IMR-90 (cell line): ENCODE measurements around the gene GALNT14. TPM values are rescaled to one million over a fixed set of nuclear protein-coding genes. Genes with fewer than 3 reads are reported as not detected.

Source experiments
- ATAC-seq: fragments of 200-7000 bp; cut with Tn5 transposase; 2 replicates; pipeline ENCODE4 v1.9.1; 2020; ENCODE audit warnings: low read depth, mild to moderate bottlenecking, moderate library complexity
- BruUV-seq: library from RNA; stranded (reverse); fragments of 400-500 nt; replicated peaks from 2 replicates; lab custom pipeline; 2021; lab: Mats Ljungman, UMichigan
- CTCF ChIA-PET: fragments of 300-600 bp; formaldehyde crosslinking; extraction: SDS; loops from one replicate; lab custom pipeline; 2021; ENCODE audit warnings: antibody characterized with exemption; lab: Yijun Ruan, JAX
- POLR2A ChIA-PET: fragments of 300-600 bp; sonication (Branson Sonifier 250); formaldehyde crosslinking; loops from one replicate; lab custom pipeline; 2022; ENCODE audit warnings: antibody characterized with exemption; ENCODE audit not compliant: unreplicated experiment; lab: Charles Lee
- DNase-seq: peaks from one replicate; pipeline ENCODE4 v3.0.0; 2013
- H2AFZ ChIP-seq: replicated peaks from 2 replicates; pipeline ENCODE3; 2013; ENCODE audit warnings: low read length, mild to moderate bottlenecking; ENCODE audit not compliant: poor library complexity
- H2AK5ac ChIP-seq: 2 replicates; pipeline ENCODE4 v1.6.1; 2013; ENCODE audit warnings: low read depth, low read length, inconsistent platforms
- H2AK9ac ChIP-seq: replicated peaks from 2 replicates; pipeline ENCODE3; 2013; ENCODE audit warnings: mild to moderate bottlenecking, low read depth, low read length, moderate library complexity; ENCODE audit not compliant: poor library complexity
- H2BK120ac ChIP-seq: 2 replicates; pipeline ENCODE4 v1.6.1; 2013; ENCODE audit warnings: low read depth, low read length, inconsistent platforms
- H2BK15ac ChIP-seq: 3 replicates; pipeline ENCODE4 v1.6.1; 2013; ENCODE audit warnings: low read depth, low read length, inconsistent platforms
- H2BK20ac ChIP-seq: 2 replicates; pipeline ENCODE4 v1.6.1; 2013; ENCODE audit warnings: low read depth, mild to moderate bottlenecking, inconsistent platforms, low read length, moderate library complexity
- H2BK5ac ChIP-seq: 2 replicates; pipeline ENCODE4 v1.6.1; 2013; ENCODE audit warnings: mild to moderate bottlenecking, low read depth, low read length, inconsistent platforms; ENCODE audit not compliant: poor library complexity, severe bottlenecking
- H3K14ac ChIP-seq: replicated peaks from 2 replicates; pipeline ENCODE4 v1.6.1; 2013; ENCODE audit warnings: low read depth, low read length, inconsistent platforms
- H3K18ac ChIP-seq: 2 replicates; pipeline ENCODE4 v1.6.1; 2013; ENCODE audit warnings: low read depth, low read length, control low read depth
- H3K23ac ChIP-seq: 2 replicates; pipeline ENCODE4 v1.6.1; 2013; ENCODE audit warnings: low read depth, low read length, inconsistent platforms
- H3K27ac ChIP-seq: 2 replicates; pipeline ENCODE4 v1.5.1; 2013; ENCODE audit warnings: mild to moderate bottlenecking, control low read depth, low read length; ENCODE audit not compliant: insufficient read depth
- H3K27me3 ChIP-seq: 2 replicates; pipeline ENCODE4 v1.6.1; 2013; ENCODE audit warnings: low read length; ENCODE audit not compliant: control insufficient read depth, insufficient read depth
- H3K36me3 ChIP-seq: 2 replicates; pipeline ENCODE4 v1.6.1; 2013; ENCODE audit warnings: low read length, mixed read lengths; ENCODE audit not compliant: control insufficient read depth, insufficient read depth
- H3K4ac ChIP-seq: 2 replicates; pipeline ENCODE4 v1.6.1; 2013; ENCODE audit warnings: low read depth, low read length, inconsistent platforms
- H3K4me1 ChIP-seq: 2 replicates; pipeline ENCODE4 v1.6.1; 2013; ENCODE audit warnings: low read length, mixed read lengths; ENCODE audit not compliant: control insufficient read depth, insufficient read depth
- H3K4me2 ChIP-seq: 2 replicates; pipeline ENCODE4 v1.6.1; 2013; ENCODE audit warnings: low read depth, mild to moderate bottlenecking, control low read depth, low read length, moderate library complexity
- H3K4me3 ChIP-seq: 2 replicates; pipeline ENCODE4 v1.5.1; 2013; ENCODE audit warnings: low read depth, mild to moderate bottlenecking, control low read depth, low read length, moderate library complexity; ENCODE audit not compliant: insufficient read depth
- H3K56ac ChIP-seq: 2 replicates; pipeline ENCODE4 v1.6.1; 2013; ENCODE audit warnings: low read length, inconsistent platforms; ENCODE audit not compliant: insufficient read depth; ENCODE audit errors: extremely low read depth
- H3K79me1 ChIP-seq, 2 experiments: 2 replicates each; pipeline ENCODE4 v1.6.1; 2013; ENCODE audit warnings: low read length in 2 of 2, inconsistent platforms in 1 of 2, low read depth in 1 of 2
- H3K9ac ChIP-seq: 2 replicates; pipeline ENCODE4 v1.6.1; 2013; ENCODE audit warnings: low read depth, low read length, control low read depth
- H3K9me1 ChIP-seq: 2 replicates; pipeline ENCODE4 v1.6.1; 2013; ENCODE audit warnings: low read length, inconsistent platforms; ENCODE audit not compliant: insufficient read depth
- H3K9me3 ChIP-seq: 2 replicates; pipeline ENCODE4 v1.6.1; 2013; ENCODE audit warnings: low read length; ENCODE audit not compliant: control insufficient read depth, insufficient read depth
- H4K20me1 ChIP-seq: 2 replicates; pipeline ENCODE4 v1.6.1; 2013; ENCODE audit warnings: low read length, inconsistent platforms; ENCODE audit not compliant: insufficient read depth
- H4K5ac ChIP-seq: 2 replicates; pipeline ENCODE4 v1.6.1; 2013; ENCODE audit warnings: mild to moderate bottlenecking, low read depth, low read length, control low read depth
- H4K8ac ChIP-seq, 2 experiments: 2 replicates each; pipeline ENCODE4 v1.6.1; 2013; ENCODE audit warnings: low read depth in 2 of 2, low read length in 2 of 2, control low read depth in 1 of 2, inconsistent platforms in 1 of 2
- H4K91ac ChIP-seq: 2 replicates; pipeline ENCODE4 v1.6.1; 2013; ENCODE audit warnings: low read depth, low read length, inconsistent platforms; ENCODE audit not compliant: insufficient read depth
- BHLHE40 ChIP-seq: fragments of 150-350 bp; IDR thresholded peaks from 2 replicates; pipeline ENCODE4 v1.6.1; 2016; ENCODE audit warnings: mild to moderate bottlenecking, low read depth, low read length
- CTCF ChIP-seq: conservative IDR thresholded peaks from 2 replicates; pipeline ENCODE4 v1.5.1; 2012; ENCODE audit warnings: mild to moderate bottlenecking, low read depth, low read length, improper control_type of control experiment
- WGBS, 2 experiments: methylation state at CpG; one replicate each; pipeline versions ENCODE4 v1.1.5 to v1.1.7; 2013; ENCODE audit warnings: missing lambda C conversion rate in 2 of 2; ENCODE audit not compliant: insufficient read length in 1 of 2; ENCODE audit errors: extremely low coverage in 2 of 2; 5-methylcytosine and 5-hydroxymethylcytosine counted together
- dilution Hi-C: fragments of 300-500 bp; cut with HindIII; formaldehyde crosslinking; loops from one replicate; pipeline ENCODE4 v1.14.3; 2018; ENCODE audit warnings: low sequenced_read_pairs; ENCODE audit not compliant: unreplicated experiment
- in situ Hi-C: fragments of 300-500 bp; cut with MboI; formaldehyde crosslinking; loops from 3 replicates; pipeline ENCODE4 v1.14.3; 2019; ENCODE audit warnings: low sequenced_read_pairs, inconsistent platforms, mixed read lengths
- intact Hi-C: fragments of 100-400 bp; cut with micrococcal nuclease; formaldehyde crosslinking; loops from 2 replicates; pipeline ENCODE4 v1.10.0; 2022
- polyA plus RNA-seq, 3 experiments: library from polyadenylated mRNA; depleted of rRNA; stranded (reverse); fragments of >200 nt; gene quantifications; 2 replicates each; pipeline ENCODE4 v1.2.3, GENCODE V29; 2012; ENCODE audit warnings: low replicate concordance in 1 of 3
- total RNA-seq: library from RNA; depleted of rRNA; stranded (reverse); fragments of >200 nt; gene quantifications from 2 replicates; pipeline ENCODE4 v1.2.3, GENCODE V29; 2012

The GALNT14 gene
- total and polyA plus RNA-seq, 2 of the 4 experiments (the other 2 are of a cell fraction): 0.15 to 0.18 TPM

DNA sequence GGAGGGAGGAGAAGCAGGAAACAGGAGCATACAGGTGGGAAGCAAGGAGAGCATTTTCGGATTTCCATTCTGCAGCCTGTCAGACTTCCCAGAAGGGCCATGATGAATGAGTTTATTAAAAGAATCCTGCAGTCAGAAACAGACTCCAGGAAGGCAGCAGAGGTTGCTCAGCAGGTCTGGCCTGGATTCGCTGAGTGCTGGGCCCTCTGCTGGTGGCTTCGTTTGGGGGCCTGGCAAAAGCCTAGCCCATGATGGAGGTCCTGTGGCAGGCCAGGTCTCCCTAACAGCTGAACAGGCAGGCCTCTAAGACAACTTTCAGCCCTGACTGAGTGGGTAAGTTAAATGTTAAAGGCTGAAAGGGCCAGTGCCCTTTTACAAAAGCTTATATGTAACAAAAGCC, 222.8 kb downstream of the GALNT14 start:
- Histone ChIP-seq H2AFZ (no peak overlapping the region), H3K18ac (no peak overlapping the region), H2BK5ac (no peak overlapping the region), H3K14ac (no peak overlapping the region), H4K5ac (no peak overlapping the region), H3K27ac (no peak overlapping the region), H3K36me3 (no peaks in the 10 kb centered on the region), H3K23ac (no peak overlapping the region), H3K27me3 (no peaks in the 10 kb centered on the region; the same call in 1 of the 2 replicates), H3K9ac (no peak overlapping the region), H2AK9ac (no peak overlapping the region), H3K4me3 (no peak overlapping the region), H3K56ac (no peak overlapping the region), H3K9me3 (no peaks in the 10 kb centered on the region), H2BK20ac (no peak overlapping the region), H3K4me2 (no peak overlapping the region), H4K91ac (no peak overlapping the region), H4K20me1 (no peaks in the 10 kb centered on the region), H2BK120ac (no peak overlapping the region), H3K79me1 (no peaks in the 10 kb centered on the region), H2AK5ac (no peak overlapping the region), H3K9me1 (no peaks in the 10 kb centered on the region), H2BK15ac (no peak overlapping the region), H3K4ac (no peak overlapping the region), H4K8ac (no peak overlapping the region), H3K4me1 (no peaks in the 10 kb centered on the region)
- DNase-seq (peak; percentile 0), ATAC-seq (no peak)
- TF ChIP-seq BHLHE40 (no peak), CTCF (peak; percentile 17; the same call in 1 of the 2 replicates)
- no TSS peak for BruUV-seq
- intact Hi-C loops (no loop called here), dilution Hi-C loops (no loop called here), in situ Hi-C loops (no loop called here)
- WGBS, 2 experiments: 20% methylated on average over 1 of the region's 3 CpGs; no CpG with 5 or more reads in 1 of the 2 experiments
- ChIA-PET POLR2A (no interaction called here), CTCF (no interaction called here)
